Keratinocyte (primary cell): ENCODE data around the gene NKX6-1. TPM values are rescaled to one million over a fixed set of nuclear protein-coding genes. Genes with fewer than 3 reads are reported as not detected.

Source experiments
- DNase-seq: peaks from one replicate; pipeline ENCODE4 v3.0.0-alpha.2; 2011; ENCODE audit warnings: low read depth, missing footprints, low spot score
- FAIRE-seq: peaks from 2 replicates; lab custom pipeline; 2011; peaks lifted over from hg19 to GRCh38; lab: Jason Lieb, UNC
- H2AFZ ChIP-seq: 2 replicates; pipeline ENCODE4 v1.6.0; 2012; ENCODE audit warnings: low read length, control low read depth, inconsistent platforms; ENCODE audit not compliant: control insufficient read depth
- H3K27ac ChIP-seq: 2 replicates; pipeline ENCODE4 v1.5.1; 2011; ENCODE audit warnings: low read length; ENCODE audit not compliant: control insufficient read depth, insufficient read depth
- H3K27me3 ChIP-seq: 3 replicates; pipeline ENCODE4 v1.6.0; 2011; ENCODE audit warnings: low read length; ENCODE audit not compliant: control insufficient read depth, insufficient read depth; ENCODE audit errors: extremely low read depth
- H3K36me3 ChIP-seq, 2 experiments: 2 replicates in 1 of 2; 3 replicates in 1 of 2; pipeline ENCODE4 v1.5.1; 2011; ENCODE audit warnings: low read length in 2 of 2, mild to moderate bottlenecking in 1 of 2; ENCODE audit not compliant: control insufficient read depth in 2 of 2, insufficient read depth in 2 of 2; ENCODE audit errors: extremely low read depth in 1 of 2
- H3K4me1 ChIP-seq: 3 replicates; pipeline ENCODE4 v1.5.1; 2011; ENCODE audit warnings: low read length; ENCODE audit not compliant: control insufficient read depth, insufficient read depth; ENCODE audit errors: extremely low read depth
- H3K4me2 ChIP-seq: 3 replicates; pipeline ENCODE4 v1.6.0; 2011; ENCODE audit warnings: low read depth, low read length; ENCODE audit not compliant: control insufficient read depth, insufficient read depth; ENCODE audit errors: extremely low read depth
- H3K4me3 ChIP-seq, 3 experiments: fragments of 200-600 bp in 1 of 3; sonication (generic) in 1 of 3; 2 replicates in 2 of 3; 3 replicates in 1 of 3; pipeline ENCODE4 v1.5.1; 2011 to 2016; ENCODE audit warnings: low read length in 3 of 3, mild to moderate bottlenecking in 3 of 3, control low read depth in 2 of 3, inconsistent platforms in 1 of 3, low read depth in 1 of 3, mixed read lengths in 1 of 3, mixed run types in 1 of 3, moderate library complexity in 1 of 3; ENCODE audit not compliant: control insufficient read depth in 2 of 3, insufficient read depth in 2 of 3; ENCODE audit errors: extremely low read depth in 1 of 3
- H3K79me2 ChIP-seq: 2 replicates; pipeline ENCODE4 v1.6.0; 2012; ENCODE audit warnings: low read length; ENCODE audit not compliant: control insufficient read depth, insufficient read depth
- H3K9ac ChIP-seq: 3 replicates; pipeline ENCODE4 v1.6.0; 2011; ENCODE audit warnings: low read length; ENCODE audit not compliant: control insufficient read depth, insufficient read depth; ENCODE audit errors: extremely low read depth
- H3K9me1 ChIP-seq: 3 replicates; pipeline ENCODE4 v1.6.0; 2011; ENCODE audit warnings: low read length; ENCODE audit not compliant: control insufficient read depth, insufficient read depth; ENCODE audit errors: extremely low read depth
- H3K9me3 ChIP-seq: 2 replicates; pipeline ENCODE4 v1.5.1; 2012; ENCODE audit warnings: low read depth, low read length; ENCODE audit not compliant: control insufficient read depth
- H4K20me1 ChIP-seq: 3 replicates; pipeline ENCODE4 v1.6.0; 2011; ENCODE audit warnings: low read length; ENCODE audit not compliant: control insufficient read depth, insufficient read depth; ENCODE audit errors: extremely low read depth
- EZH2 ChIP-seq: IDR thresholded peaks from one replicate; pipeline ENCODE4 v1.6.1; 2012; ENCODE audit warnings: inconsistent platforms, mild to moderate bottlenecking, low read length, moderate library complexity
- dilution Hi-C: fragments of 300-500 bp; cut with MboI; formaldehyde crosslinking; loops from one replicate; pipeline ENCODE4 v1.7.0; 2020; ENCODE audit warnings: low sequenced_read_pairs; ENCODE audit not compliant: extremely low pct_ligation_motif_present
- polyA plus RNA-seq, 5 experiments: library from polyadenylated mRNA; depleted of rRNA in 3 of 5; stranded (reverse) in 3 of 5; stranded (forward) in 1 of 5; unstranded in 1 of 5; fragments of >200 nt; gene quantifications; 1 replicate in 1 of 5; 2 replicates in 3 of 5; 3 replicates in 1 of 5; pipeline versions ENCODE4 v1.2.1 to v1.2.3, GENCODE V29; 2011 to 2012; ENCODE audit warnings: missing spikeins in 2 of 5, low read depth in 1 of 5, low replicate concordance in 1 of 5
- TF ChIP-seq, protein P1 (sequence below), 3 experiments: IDR thresholded peaks in 1 of 3; conservative IDR thresholded peaks in 1 of 3; optimal IDR thresholded peaks in 1 of 3; 2 replicates in 2 of 3; 3 replicates in 1 of 3; pipeline versions ENCODE3 to v1.5.1; 2011; ENCODE audit warnings: low read length in 3 of 3, mild to moderate bottlenecking in 3 of 3, moderate library complexity in 2 of 3, control low read depth in 1 of 3, inconsistent platforms in 1 of 3; ENCODE audit not compliant: insufficient read depth in 2 of 3; ENCODE audit errors: extremely low read depth in 1 of 3

Gene NKX6-1
- polyA plus RNA-seq, 1 donor (not counting 4 experiments of a cell fraction or from before 2014, with no cell fraction given), result not detected

DNA sequence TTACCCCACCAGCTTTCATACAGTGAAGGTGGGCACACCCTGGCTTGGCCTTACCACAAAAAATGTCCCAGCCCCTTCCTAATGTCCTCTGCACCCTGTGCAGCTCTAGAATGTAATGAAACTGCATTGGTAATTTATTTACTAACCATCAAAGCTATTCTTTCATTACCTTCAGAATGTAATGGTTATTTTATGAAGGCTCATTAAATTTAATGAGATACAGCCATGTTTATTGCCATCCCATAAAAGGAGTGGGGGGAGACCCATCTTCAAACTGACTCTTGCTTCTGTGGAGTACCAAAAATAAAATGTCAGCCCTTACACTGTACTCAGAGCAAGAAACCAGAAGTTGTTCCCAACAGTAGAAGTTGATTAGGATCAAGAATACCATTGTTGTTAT, 25.0 kb downstream of the NKX6-1 start:
- no peaks in the 10 kb centered on the region for H3K9me3 ChIP-seq
- H3K4me3 ChIP-seq, result no peak overlapping the region
- H3K79me2 ChIP-seq, result no peaks in the 10 kb centered on the region
- no peaks in the 10 kb centered on the region for H3K9me1 ChIP-seq
- FAIRE-seq (no peak), DNase-seq (no peak)
- no peak overlapping the region for H3K27ac ChIP-seq
- H3K9ac ChIP-seq, result no peak overlapping the region
- H3K36me3 ChIP-seq, result no peaks in the 10 kb centered on the region
- TF ChIP-seq, protein P1, sequence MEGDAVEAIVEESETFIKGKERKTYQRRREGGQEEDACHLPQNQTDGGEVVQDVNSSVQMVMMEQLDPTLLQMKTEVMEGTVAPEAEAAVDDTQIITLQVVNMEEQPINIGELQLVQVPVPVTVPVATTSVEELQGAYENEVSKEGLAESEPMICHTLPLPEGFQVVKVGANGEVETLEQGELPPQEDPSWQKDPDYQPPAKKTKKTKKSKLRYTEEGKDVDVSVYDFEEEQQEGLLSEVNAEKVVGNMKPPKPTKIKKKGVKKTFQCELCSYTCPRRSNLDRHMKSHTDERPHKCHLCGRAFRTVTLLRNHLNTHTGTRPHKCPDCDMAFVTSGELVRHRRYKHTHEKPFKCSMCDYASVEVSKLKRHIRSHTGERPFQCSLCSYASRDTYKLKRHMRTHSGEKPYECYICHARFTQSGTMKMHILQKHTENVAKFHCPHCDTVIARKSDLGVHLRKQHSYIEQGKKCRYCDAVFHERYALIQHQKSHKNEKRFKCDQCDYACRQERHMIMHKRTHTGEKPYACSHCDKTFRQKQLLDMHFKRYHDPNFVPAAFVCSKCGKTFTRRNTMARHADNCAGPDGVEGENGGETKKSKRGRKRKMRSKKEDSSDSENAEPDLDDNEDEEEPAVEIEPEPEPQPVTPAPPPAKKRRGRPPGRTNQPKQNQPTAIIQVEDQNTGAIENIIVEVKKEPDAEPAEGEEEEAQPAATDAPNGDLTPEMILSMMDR (optimal IDR thresholded peaks at IDR 0.05 in 1 of 3, IDR thresholded peaks at IDR 0.05 in 1 of 3, conservative IDR thresholded peaks at IDR 0.05 in 1 of 3; ENCODE audit: extremely low read depth in 1 of 3, insufficient read depth in 2 of 3, low read length in 3 of 3), result no peak
- TF ChIP-seq EZH2, result no peak
- peaks cover 5% of the 10 kb centered on the region for H3K27me3 ChIP-seq
- H4K20me1 ChIP-seq, result no peaks in the 10 kb centered on the region
- no peaks in the 10 kb centered on the region for H3K4me1 ChIP-seq
- H2AFZ ChIP-seq, result no peak overlapping the region
- dilution Hi-C loops, result no loop called here
- no peak overlapping the region for H3K4me2 ChIP-seq

DNA sequence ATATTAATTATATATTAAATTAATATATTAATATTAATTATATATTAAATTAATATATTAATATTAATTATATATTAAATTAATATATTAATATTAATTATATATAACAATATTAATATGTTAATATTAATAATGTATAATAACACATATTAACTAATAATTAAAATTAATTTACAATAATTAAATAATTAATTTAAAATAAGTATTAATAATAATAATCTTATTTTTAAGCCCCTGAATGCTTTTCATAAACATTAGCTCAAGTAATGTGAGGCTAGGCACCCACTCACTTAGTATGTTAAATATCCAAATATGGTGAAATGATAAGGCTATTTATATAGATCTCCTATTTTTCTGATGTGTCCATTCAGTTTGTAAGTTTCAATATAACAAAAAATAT, 26.9 kb downstream of the NKX6-1 start:
- H3K4me1 ChIP-seq, result no peaks in the 10 kb centered on the region
- DNase-seq (no peak), FAIRE-seq (no peak)
- H3K9me1 ChIP-seq, result no peaks in the 10 kb centered on the region
- TF ChIP-seq EZH2, result no peak
- TF ChIP-seq, protein P1 (optimal IDR thresholded peaks at IDR 0.05 in 1 of 3, IDR thresholded peaks at IDR 0.05 in 1 of 3, conservative IDR thresholded peaks at IDR 0.05 in 1 of 3; ENCODE audit: extremely low read depth in 1 of 3, insufficient read depth in 2 of 3, low read length in 3 of 3), result no peak
- H3K9me3 ChIP-seq, result no peaks in the 10 kb centered on the region
- H4K20me1 ChIP-seq, result no peaks in the 10 kb centered on the region
- dilution Hi-C loops, result no loop called here
- H3K27ac ChIP-seq, result no peak overlapping the region
- H2AFZ ChIP-seq, result no peak overlapping the region
- H3K36me3 ChIP-seq, result no peaks in the 10 kb centered on the region
- H3K4me2 ChIP-seq, result no peak overlapping the region
- peaks cover 5% of the 10 kb centered on the region for H3K27me3 ChIP-seq
- no peaks in the 10 kb centered on the region for H3K79me2 ChIP-seq
- no peak overlapping the region for H3K4me3 ChIP-seq
- H3K9ac ChIP-seq, result no peak overlapping the region
